IMR-90 (cell line): ENCODE data around the gene DENND10. TPM values are rescaled to one million over a fixed set of nuclear protein-coding genes. Genes with fewer than 3 reads are reported as not detected.

Experiments
- ATAC-seq: fragments of 200-7000 bp; cut with Tn5 transposase; 2 replicates; pipeline ENCODE4 v1.9.1; 2020; ENCODE audit warnings: low read depth, mild to moderate bottlenecking, moderate library complexity
- BruUV-seq: library from RNA; stranded (reverse); fragments of 400-500 nt; replicated peaks from 2 replicates; lab custom pipeline; 2021; lab: Mats Ljungman, UMichigan
- CTCF ChIA-PET: fragments of 300-600 bp; formaldehyde crosslinking; extraction: SDS; loops from one replicate; lab custom pipeline; 2021; ENCODE audit warnings: antibody characterized with exemption; lab: Yijun Ruan, JAX
- POLR2A ChIA-PET: fragments of 300-600 bp; sonication (Branson Sonifier 250); formaldehyde crosslinking; loops from one replicate; lab custom pipeline; 2022; ENCODE audit warnings: antibody characterized with exemption; ENCODE audit not compliant: unreplicated experiment; lab: Charles Lee
- DNase-seq: peaks from one replicate; pipeline ENCODE4 v3.0.0; 2013
- H2AFZ ChIP-seq: replicated peaks from 2 replicates; pipeline ENCODE3; 2013; ENCODE audit warnings: low read length, mild to moderate bottlenecking; ENCODE audit not compliant: poor library complexity
- H2AK5ac ChIP-seq: 2 replicates; pipeline ENCODE4 v1.6.1; 2013; ENCODE audit warnings: low read depth, low read length, inconsistent platforms
- H2AK9ac ChIP-seq: replicated peaks from 2 replicates; pipeline ENCODE3; 2013; ENCODE audit warnings: mild to moderate bottlenecking, low read depth, low read length, moderate library complexity; ENCODE audit not compliant: poor library complexity
- H2BK120ac ChIP-seq: 2 replicates; pipeline ENCODE4 v1.6.1; 2013; ENCODE audit warnings: low read depth, low read length, inconsistent platforms
- H2BK15ac ChIP-seq: 3 replicates; pipeline ENCODE4 v1.6.1; 2013; ENCODE audit warnings: low read depth, low read length, inconsistent platforms
- H2BK20ac ChIP-seq: 2 replicates; pipeline ENCODE4 v1.6.1; 2013; ENCODE audit warnings: low read depth, mild to moderate bottlenecking, inconsistent platforms, low read length, moderate library complexity
- H2BK5ac ChIP-seq: 2 replicates; pipeline ENCODE4 v1.6.1; 2013; ENCODE audit warnings: mild to moderate bottlenecking, low read depth, low read length, inconsistent platforms; ENCODE audit not compliant: poor library complexity, severe bottlenecking
- H3K14ac ChIP-seq: replicated peaks from 2 replicates; pipeline ENCODE4 v1.6.1; 2013; ENCODE audit warnings: low read depth, low read length, inconsistent platforms
- H3K18ac ChIP-seq: 2 replicates; pipeline ENCODE4 v1.6.1; 2013; ENCODE audit warnings: low read depth, low read length, control low read depth
- H3K23ac ChIP-seq: 2 replicates; pipeline ENCODE4 v1.6.1; 2013; ENCODE audit warnings: low read depth, low read length, inconsistent platforms
- H3K27ac ChIP-seq: 2 replicates; pipeline ENCODE4 v1.5.1; 2013; ENCODE audit warnings: mild to moderate bottlenecking, control low read depth, low read length; ENCODE audit not compliant: insufficient read depth
- H3K27me3 ChIP-seq: 2 replicates; pipeline ENCODE4 v1.6.1; 2013; ENCODE audit warnings: low read length; ENCODE audit not compliant: control insufficient read depth, insufficient read depth
- H3K36me3 ChIP-seq: 2 replicates; pipeline ENCODE4 v1.6.1; 2013; ENCODE audit warnings: low read length, mixed read lengths; ENCODE audit not compliant: control insufficient read depth, insufficient read depth
- H3K4ac ChIP-seq: 2 replicates; pipeline ENCODE4 v1.6.1; 2013; ENCODE audit warnings: low read depth, low read length, inconsistent platforms
- H3K4me1 ChIP-seq: 2 replicates; pipeline ENCODE4 v1.6.1; 2013; ENCODE audit warnings: low read length, mixed read lengths; ENCODE audit not compliant: control insufficient read depth, insufficient read depth
- H3K4me2 ChIP-seq: 2 replicates; pipeline ENCODE4 v1.6.1; 2013; ENCODE audit warnings: low read depth, mild to moderate bottlenecking, control low read depth, low read length, moderate library complexity
- H3K4me3 ChIP-seq: 2 replicates; pipeline ENCODE4 v1.5.1; 2013; ENCODE audit warnings: low read depth, mild to moderate bottlenecking, control low read depth, low read length, moderate library complexity; ENCODE audit not compliant: insufficient read depth
- H3K56ac ChIP-seq: 2 replicates; pipeline ENCODE4 v1.6.1; 2013; ENCODE audit warnings: low read length, inconsistent platforms; ENCODE audit not compliant: insufficient read depth; ENCODE audit errors: extremely low read depth
- H3K79me1 ChIP-seq, 2 experiments: 2 replicates each; pipeline ENCODE4 v1.6.1; 2013; ENCODE audit warnings: low read length in 2 of 2, inconsistent platforms in 1 of 2, low read depth in 1 of 2
- H3K9ac ChIP-seq: 2 replicates; pipeline ENCODE4 v1.6.1; 2013; ENCODE audit warnings: low read depth, low read length, control low read depth
- H3K9me1 ChIP-seq: 2 replicates; pipeline ENCODE4 v1.6.1; 2013; ENCODE audit warnings: low read length, inconsistent platforms; ENCODE audit not compliant: insufficient read depth
- H3K9me3 ChIP-seq: 2 replicates; pipeline ENCODE4 v1.6.1; 2013; ENCODE audit warnings: low read length; ENCODE audit not compliant: control insufficient read depth, insufficient read depth
- H4K20me1 ChIP-seq: 2 replicates; pipeline ENCODE4 v1.6.1; 2013; ENCODE audit warnings: low read length, inconsistent platforms; ENCODE audit not compliant: insufficient read depth
- H4K5ac ChIP-seq: 2 replicates; pipeline ENCODE4 v1.6.1; 2013; ENCODE audit warnings: mild to moderate bottlenecking, low read depth, low read length, control low read depth
- H4K8ac ChIP-seq, 2 experiments: 2 replicates each; pipeline ENCODE4 v1.6.1; 2013; ENCODE audit warnings: low read depth in 2 of 2, low read length in 2 of 2, control low read depth in 1 of 2, inconsistent platforms in 1 of 2
- H4K91ac ChIP-seq: 2 replicates; pipeline ENCODE4 v1.6.1; 2013; ENCODE audit warnings: low read depth, low read length, inconsistent platforms; ENCODE audit not compliant: insufficient read depth
- BHLHE40 ChIP-seq: fragments of 150-350 bp; IDR thresholded peaks from 2 replicates; pipeline ENCODE4 v1.6.1; 2016; ENCODE audit warnings: mild to moderate bottlenecking, low read depth, low read length
- CEBPB ChIP-seq: IDR thresholded peaks from 2 replicates; pipeline ENCODE4 v1.6.1; 2012; ENCODE audit warnings: low read depth, low read length, improper control_type of control experiment
- WGBS, 2 experiments: methylation state at CpG; one replicate each; pipeline versions ENCODE4 v1.1.5 to v1.1.7; 2013; ENCODE audit warnings: missing lambda C conversion rate in 2 of 2; ENCODE audit not compliant: insufficient read length in 1 of 2; ENCODE audit errors: extremely low coverage in 2 of 2; 5-methylcytosine and 5-hydroxymethylcytosine counted together
- dilution Hi-C: fragments of 300-500 bp; cut with HindIII; formaldehyde crosslinking; loops from one replicate; pipeline ENCODE4 v1.14.3; 2018; ENCODE audit warnings: low sequenced_read_pairs; ENCODE audit not compliant: unreplicated experiment
- in situ Hi-C: fragments of 300-500 bp; cut with MboI; formaldehyde crosslinking; loops from 3 replicates; pipeline ENCODE4 v1.14.3; 2019; ENCODE audit warnings: low sequenced_read_pairs, inconsistent platforms, mixed read lengths
- intact Hi-C: fragments of 100-400 bp; cut with micrococcal nuclease; formaldehyde crosslinking; loops from 2 replicates; pipeline ENCODE4 v1.10.0; 2022
- microRNA-seq, 2 experiments: library from miRNA; stranded (forward) in 1 of 2; unstranded in 1 of 2; fragments of 10-50 nt in 1 of 2; fragments of <30 nt in 1 of 2; gene quantifications in 1 of 2; microRNA quantifications in 1 of 2; one replicate each; pipeline versions ENCODE3 to v1.1.0; 2013 to 2020; ENCODE audit not compliant: insufficient read depth in 1 of 2, insufficient read length in 1 of 2, unreplicated experiment in 1 of 2
- polyA plus RNA-seq, 3 experiments: library from polyadenylated mRNA; depleted of rRNA; stranded (reverse); fragments of >200 nt; gene quantifications; 2 replicates each; pipeline ENCODE4 v1.2.3, GENCODE V29; 2012; ENCODE audit warnings: low replicate concordance in 1 of 3
- small RNA-seq, 5 experiments: library from RNA; depleted of rRNA; stranded (forward); fragments of <200 nt; gene quantifications; one replicate each; pipeline ENCODE3, GENCODE V24; 2012
- total RNA-seq: library from RNA; depleted of rRNA; stranded (reverse); fragments of >200 nt; gene quantifications from 2 replicates; pipeline ENCODE4 v1.2.3, GENCODE V29; 2012; rRNA removed

DENND10 gene
- total and polyA plus RNA-seq, 2 of the 4 experiments (the other 2 are of a cell fraction) = 50.9 to 81.4 TPM

DNA sequence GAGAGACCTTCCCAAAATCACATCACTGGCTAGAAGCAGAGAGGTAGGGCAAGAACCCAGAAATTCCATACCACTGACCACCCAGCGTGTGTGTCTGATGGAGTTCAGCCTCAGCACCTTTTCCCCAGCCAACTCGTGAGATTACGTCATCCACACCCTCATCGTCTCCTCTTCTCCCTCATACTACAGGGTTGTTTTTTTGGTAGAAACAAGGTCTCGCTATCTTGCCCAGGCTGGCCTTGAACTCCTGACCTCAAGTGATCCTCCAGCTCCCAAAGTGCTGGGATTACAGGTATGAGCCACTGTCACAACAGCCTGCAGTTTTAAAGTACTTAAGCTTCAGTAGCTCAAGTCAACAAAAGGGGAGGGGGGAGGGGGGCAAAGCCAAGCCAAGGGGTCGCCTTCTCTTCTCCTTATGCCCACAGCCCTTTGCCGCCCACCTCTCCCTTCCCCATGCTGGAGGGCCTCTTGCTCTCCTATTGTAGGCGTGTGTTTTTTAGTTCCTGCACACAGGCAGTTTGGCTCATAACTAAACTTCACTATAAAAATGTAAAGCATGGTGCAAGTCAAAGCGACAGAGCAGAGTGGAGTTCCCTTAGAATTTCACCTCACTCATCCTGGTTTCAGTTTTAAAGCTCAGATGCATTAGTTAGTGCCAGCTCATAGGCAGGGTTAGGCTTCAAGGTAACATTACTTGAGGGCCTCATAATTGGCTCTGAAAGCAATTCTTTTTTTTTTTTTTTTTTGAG, 79.9 kb downstream of the DENND10 start:
- TF ChIP-seq BHLHE40 (no peak), CEBPB (peak; percentile 23; the same call in 1 of the 2 replicates)
- Histone ChIP-seq H4K8ac (no peak overlapping the region), H3K14ac (no peak overlapping the region), H3K36me3 (no peaks in the 10 kb centered on the region), H3K27ac (no peak overlapping the region), H2AK9ac (no peak overlapping the region), H2BK5ac (no peak overlapping the region), H3K4me1 (peaks cover 2% of the 10 kb centered on the region), H3K4me3 (no peak overlapping the region), H3K4me2 (no peak overlapping the region), H3K23ac (no peak overlapping the region), H2BK120ac (no peak overlapping the region), H3K56ac (no peak overlapping the region), H3K9me3 (no peaks in the 10 kb centered on the region), H3K9me1 (peaks cover 2% of the 10 kb centered on the region; the same call in 1 of the 2 replicates), H3K9ac (no peak overlapping the region), H3K4ac (no peak overlapping the region), H2AK5ac (no peak overlapping the region), H2AFZ (no peak overlapping the region), H3K18ac (no peak overlapping the region), H4K20me1 (no peaks in the 10 kb centered on the region), H3K79me1 (peaks cover 0 to 4% of the 10 kb centered on the region in 2 experiments; a peak in 1 of 4 replicates), H2BK15ac (no peak overlapping the region), H2BK20ac (no peak overlapping the region), H3K27me3 (no peaks in the 10 kb centered on the region), H4K91ac (no peak overlapping the region), H4K5ac (no peak overlapping the region)
- no TSS peak for BruUV-seq
- ATAC-seq (no peak), DNase-seq (no peak)
- ChIA-PET POLR2A (no interaction called here), CTCF (no interaction called here)
- dilution Hi-C loops = no loop called here
- intact Hi-C loops = no loop called here
- in situ Hi-C loops = loop anchor here (25.0 kb wide), 2 partner anchors 447 to 678 kb away; partner anchors contain the start of gene MCMBP
- WGBS, 2 experiments = no CpG with 5 or more reads among the region's 9 CpGs

Small RNA genes within 50 kb of the gene (microRNA-seq; reads per million reads assigned to microRNA genes)
- gene AL355598.1 (ENCODE audit: insufficient read depth, insufficient read length) (not detected), gene RF00413 (ENCODE audit: insufficient read depth, insufficient read length) (not detected), gene SNORA19 (ENCODE audit: insufficient read depth, insufficient read length) (not detected)

Small RNA genes within 50 kb of the gene (small RNA-seq; reads per million reads assigned to genes)
- gene AL355598.1 = 0 reads per million in 5 experiments
- 0 reads per million in 5 experiments for gene RF00413
- 0 to 33.1 (median 0.32) reads per million in 5 experiments for gene SNORA19

Other genes with a start within 250 kb of the DENND10 start
- gene NANOS1, start 74.4 kb upstream of the DENND10 start, total RNA-seq = under 0.01 and 0.28 TPM in 2 replicates
- gene NANOS1, start 74.4 kb upstream of the DENND10 start, polyA plus RNA-seq (2012; rRNA removed) = 0.12 and 0.19 TPM in 2 replicates
- gene EIF3A, start 23.3 kb upstream of the DENND10 start, total RNA-seq = 145 and 156 TPM in 2 replicates
- gene EIF3A, start 23.3 kb upstream of the DENND10 start, polyA plus RNA-seq (2012; rRNA removed) = 39.1 and 49.6 TPM in 2 replicates
- gene SFXN4, start 61.6 kb downstream of the DENND10 start, total RNA-seq = 10.6 and 12.0 TPM in 2 replicates
- 10.6 and 12.5 TPM in 2 replicates for gene SFXN4, start 61.6 kb downstream of the DENND10 start, polyA plus RNA-seq (2012; rRNA removed)
- 169 and 195 TPM in 2 replicates for gene PRDX3, start 74.7 kb downstream of the DENND10 start, total RNA-seq
- gene PRDX3, start 74.7 kb downstream of the DENND10 start, polyA plus RNA-seq (2012; rRNA removed) = 173 and 187 TPM in 2 replicates
- 11.9 and 12.9 TPM in 2 replicates for gene GRK5, start 103.5 kb downstream of the DENND10 start, total RNA-seq
- gene GRK5, start 103.5 kb downstream of the DENND10 start, polyA plus RNA-seq (2012; rRNA removed) = 13.7 and 16.3 TPM in 2 replicates